ENCODE measurements around the gene AQP1.

GRCh38 chr7:30880125-30880720 is 31.4 kb upstream of the AQP1 start:
- no peak for TF ChIP-seq TCF7L2 (IDR thresholded peaks at IDR 0.05; ENCODE audit: low read depth, low read length)
- no peak for TF ChIP-seq ZEB1 (IDR thresholded peaks at IDR 0.05; ENCODE audit: insufficient replicate concordance, low read depth)
- TF ChIP-seq ZNF260 (CRISPR knock-in tag; IDR thresholded peaks at IDR 0.05; ENCODE audit: borderline replicate concordance, low read depth), result no peak
- no peak for TF ChIP-seq ELF1 (CRISPR knock-in tag; IDR thresholded peaks at IDR 0.05)
- no peak for TF ChIP-seq ZNF468 (CRISPR knock-in tag; IDR thresholded peaks at IDR 0.05)
